ENCODE results near the gene OR13C9. TPM values are rescaled to one million over a fixed set of nuclear protein-coding genes. Genes with fewer than 3 reads are reported as not detected.
"Not testable (repeated sequence)": the region's sequence is repeated elsewhere in the genome, so short reads cannot be mapped to it uniquely, and the experiment has no call there.

OR13C9 gene
- polyA plus RNA-seq, 4 donors = not detected

GRCh38 chr9:104605527-104605926, 12.5 kb downstream of the OR13C9 start, which contains the start of gene OR13C2:
Gene OR13C2, minus strand, starts transcription at chr9:104605627. Its CDS starts 0 bp downstream, at chr9:104605627.
- H3K4me1 ChIP-seq (ENCODE audit: control insufficient read depth in 3 of 3, insufficient read depth in 2 of 3, low read depth in 1 of 3, low read length in 2 of 3); H3K36me3 ChIP-seq (ENCODE audit: control insufficient read depth in 3 of 3, insufficient read depth in 2 of 3, low read depth in 1 of 3, low read length in 3 of 3); H3K27ac ChIP-seq (ENCODE audit: low read depth in 1 of 3, low read length in 2 of 3); H3K9me3 ChIP-seq (ENCODE audit: control insufficient read depth in 2 of 2, insufficient read depth in 1 of 2, low read depth in 1 of 2, low read length in 1 of 2); H3K27me3 ChIP-seq (ENCODE audit: control insufficient read depth in 3 of 3, insufficient read depth in 3 of 3, low read length in 3 of 3); FAIRE-seq; H3K4me3 ChIP-seq (ENCODE audit: low read depth in 1 of 3, low read length in 3 of 3); DNase-seq: not testable (repeated sequence)
- WGBS, 3 donors = 43 to 50% (median 50%) methylated on average over 1 of the region's 1 CpG

- H3K27me3 ChIP-seq (ENCODE audit: control insufficient read depth in 3 of 3, insufficient read depth in 3 of 3, low read length in 3 of 3) = no peaks in the 10 kb centered on the region
- H3K27ac ChIP-seq (ENCODE audit: low read depth in 1 of 3, low read length in 2 of 3) = no peak overlapping the region
- H3K9me3 ChIP-seq (ENCODE audit: control insufficient read depth in 2 of 2, insufficient read depth in 1 of 2, low read depth in 1 of 2, low read length in 1 of 2) = no peaks in the 10 kb centered on the region
- H3K4me1 ChIP-seq (ENCODE audit: control insufficient read depth in 3 of 3, insufficient read depth in 2 of 3, low read depth in 1 of 3, low read length in 2 of 3) = no peaks in the 10 kb centered on the region
- DNase-seq = no peak
- FAIRE-seq = no peak
- 67 to 72% (median 68%) methylated on average over 3 of the region's 3 CpGs for WGBS, 3 donors
- H3K4me3 ChIP-seq (ENCODE audit: low read depth in 1 of 3, low read length in 3 of 3) = no peak overlapping the region
- H3K36me3 ChIP-seq (ENCODE audit: control insufficient read depth in 3 of 3, insufficient read depth in 2 of 3, low read depth in 1 of 3, low read length in 3 of 3) = no peaks in the 10 kb centered on the region
These were observed 13.2 kb downstream of the OR13C9 start for GRCh38 chr9:104604801-104605200.

DNA sequence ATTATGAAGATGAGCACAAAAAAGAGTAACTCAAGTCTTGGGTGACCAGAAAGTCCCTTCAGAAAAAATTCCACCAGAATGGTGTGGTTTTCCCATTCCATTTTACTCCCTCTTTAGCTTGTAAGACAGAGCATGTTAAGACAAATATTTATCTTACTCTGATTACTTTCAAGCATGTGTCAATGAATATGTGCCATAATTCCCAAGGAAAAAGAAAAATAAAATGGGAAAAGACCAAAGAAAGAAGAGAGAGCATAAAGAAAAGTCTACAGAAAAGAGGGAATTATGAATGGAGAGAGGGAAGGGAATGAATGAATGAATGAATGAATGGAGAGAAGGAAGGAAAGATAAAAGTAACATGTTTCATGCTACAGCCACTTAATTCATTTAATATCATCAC, 18.7 kb downstream of the OR13C9 start, which contains the start of gene OR13C5:
Gene OR13C5 (minus strand): TSS at position 101 of the 400 bp plus-strand sequence. CDS start 0 bp downstream, at position 101.
- FAIRE-seq; H3K4me3 ChIP-seq (ENCODE audit: low read depth in 1 of 3, low read length in 3 of 3); H3K27ac ChIP-seq (ENCODE audit: low read depth in 1 of 3, low read length in 2 of 3); H3K4me1 ChIP-seq (ENCODE audit: control insufficient read depth in 3 of 3, insufficient read depth in 2 of 3, low read depth in 1 of 3, low read length in 2 of 3); H3K9me3 ChIP-seq (ENCODE audit: control insufficient read depth in 2 of 2, insufficient read depth in 1 of 2, low read depth in 1 of 2, low read length in 1 of 2); H3K36me3 ChIP-seq (ENCODE audit: control insufficient read depth in 3 of 3, insufficient read depth in 2 of 3, low read depth in 1 of 3, low read length in 3 of 3); H3K27me3 ChIP-seq (ENCODE audit: control insufficient read depth in 3 of 3, insufficient read depth in 3 of 3, low read length in 3 of 3); DNase-seq: not testable (repeated sequence)

DNA sequence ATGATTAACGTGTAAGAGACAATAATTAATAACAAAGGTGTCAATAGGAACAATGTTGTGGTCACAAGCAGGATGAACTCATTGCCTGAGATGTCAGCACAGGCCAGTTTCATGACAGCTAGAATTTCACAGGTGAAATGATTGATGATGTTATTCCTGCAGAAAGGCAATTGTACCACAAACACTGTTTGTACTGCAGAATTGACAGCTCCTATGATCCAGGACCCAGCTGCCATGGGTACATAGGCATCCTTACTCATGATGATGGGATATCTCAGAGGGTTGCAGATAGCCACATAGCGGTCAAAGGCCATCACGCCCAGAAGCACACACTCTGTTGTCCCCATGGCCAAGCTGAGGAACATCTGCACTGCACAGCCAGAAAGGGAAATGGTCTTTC, 19.3 kb downstream of the OR13C9 start:
- DNase-seq; H3K9me3 ChIP-seq (ENCODE audit: control insufficient read depth in 2 of 2, insufficient read depth in 1 of 2, low read depth in 1 of 2, low read length in 1 of 2); FAIRE-seq; H3K27ac ChIP-seq (ENCODE audit: low read depth in 1 of 3, low read length in 2 of 3); H3K27me3 ChIP-seq (ENCODE audit: control insufficient read depth in 3 of 3, insufficient read depth in 3 of 3, low read length in 3 of 3); H3K4me1 ChIP-seq (ENCODE audit: control insufficient read depth in 3 of 3, insufficient read depth in 2 of 3, low read depth in 1 of 3, low read length in 2 of 3); H3K36me3 ChIP-seq (ENCODE audit: control insufficient read depth in 3 of 3, insufficient read depth in 2 of 3, low read depth in 1 of 3, low read length in 3 of 3); H3K4me3 ChIP-seq (ENCODE audit: low read depth in 1 of 3, low read length in 3 of 3): not testable (repeated sequence)
- WGBS, 3 donors = 46 to 73% (median 72%) methylated on average over 1 to 3 of the region's 3 CpGs

GRCh38 chr9:104589626-104590025, 28.4 kb downstream of the OR13C9 start:
- H3K4me3 ChIP-seq (ENCODE audit: low read depth in 1 of 3, low read length in 3 of 3) = no peak overlapping the region
- no peaks in the 10 kb centered on the region for H3K27me3 ChIP-seq (ENCODE audit: control insufficient read depth in 3 of 3, insufficient read depth in 3 of 3, low read length in 3 of 3)
- no peaks in the 10 kb centered on the region for H3K4me1 ChIP-seq (ENCODE audit: control insufficient read depth in 3 of 3, insufficient read depth in 2 of 3, low read depth in 1 of 3, low read length in 2 of 3)
- 0 to 61% (median 22%) methylated on average over 1 of the region's 1 CpG for WGBS, 3 donors
- H3K36me3 ChIP-seq (ENCODE audit: control insufficient read depth in 3 of 3, insufficient read depth in 2 of 3, low read depth in 1 of 3, low read length in 3 of 3) = no peaks in the 10 kb centered on the region
- H3K9me3 ChIP-seq (ENCODE audit: control insufficient read depth in 2 of 2, insufficient read depth in 1 of 2, low read depth in 1 of 2, low read length in 1 of 2) = no peaks in the 10 kb centered on the region
- H3K27ac ChIP-seq (ENCODE audit: low read depth in 1 of 3, low read length in 2 of 3) = no peak overlapping the region
- FAIRE-seq (no peak), DNase-seq (no peak)

DNA sequence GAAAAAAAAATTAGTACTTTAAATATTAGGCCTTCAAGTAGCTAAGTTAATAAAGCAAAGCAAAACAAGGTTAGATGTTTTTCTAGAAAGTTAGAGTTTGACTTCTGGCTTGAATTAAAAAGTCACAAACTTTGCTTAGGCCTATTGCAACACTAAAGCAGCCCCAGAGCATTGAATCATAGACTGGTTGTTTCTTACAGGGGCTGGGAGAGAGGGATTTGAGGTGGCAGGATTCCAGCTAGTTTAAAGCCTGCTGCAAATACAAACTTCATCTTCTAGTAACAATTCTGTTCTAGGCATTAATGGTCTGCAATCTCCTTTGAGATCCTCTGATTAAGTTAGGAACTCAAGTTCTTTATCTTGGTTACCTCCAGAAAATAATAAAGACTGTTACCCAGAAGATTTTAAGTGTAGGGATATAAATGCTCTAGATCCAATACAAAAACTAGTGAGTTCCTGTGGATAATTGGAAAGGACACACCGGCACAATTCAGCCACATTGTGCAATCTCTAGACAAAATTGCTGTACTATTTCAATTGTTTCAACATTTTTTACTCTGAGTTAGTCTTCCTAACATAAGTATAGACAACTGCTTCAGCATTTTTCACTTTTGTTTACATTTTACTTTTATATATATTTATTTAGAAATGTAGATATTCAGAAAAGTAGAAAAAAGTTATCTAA, 31.4 kb downstream of the OR13C9 start:
- FAIRE-seq = no peak
- Histone ChIP-seq H3K9me3 (ENCODE audit: control insufficient read depth in 2 of 2, insufficient read depth in 1 of 2, low read depth in 1 of 2, low read length in 1 of 2) (no peaks in the 10 kb centered on the region), H3K4me3 (ENCODE audit: low read depth in 1 of 3, low read length in 3 of 3) (no peak overlapping the region), H3K27me3 (ENCODE audit: control insufficient read depth in 3 of 3, insufficient read depth in 3 of 3, low read length in 3 of 3) (no peaks in the 10 kb centered on the region), H3K36me3 (ENCODE audit: control insufficient read depth in 3 of 3, insufficient read depth in 2 of 3, low read depth in 1 of 3, low read length in 3 of 3) (no peaks in the 10 kb centered on the region), H3K27ac (ENCODE audit: low read depth in 1 of 3, low read length in 2 of 3) (no peak overlapping the region), H3K4me1 (ENCODE audit: control insufficient read depth in 3 of 3, insufficient read depth in 2 of 3, low read depth in 1 of 3, low read length in 2 of 3) (no peaks in the 10 kb centered on the region)
- WGBS, 3 donors = 0 to 73% (median 64%) methylated on average over 1 of the region's 1 CpG
- no peak for DNase-seq

GRCh38 chr9:104580562-104580961, 37.4 kb downstream of the OR13C9 start:
- no peaks in the 10 kb centered on the region for H3K27me3 ChIP-seq (ENCODE audit: control insufficient read depth in 3 of 3, insufficient read depth in 3 of 3, low read length in 3 of 3)
- H3K27ac ChIP-seq (ENCODE audit: low read depth in 1 of 3, low read length in 2 of 3) = no peak overlapping the region
- FAIRE-seq = no peak
- H3K9me3 ChIP-seq (ENCODE audit: control insufficient read depth in 2 of 2, insufficient read depth in 1 of 2, low read depth in 1 of 2, low read length in 1 of 2) = no peaks in the 10 kb centered on the region
- H3K36me3 ChIP-seq (ENCODE audit: control insufficient read depth in 3 of 3, insufficient read depth in 2 of 3, low read depth in 1 of 3, low read length in 3 of 3) = no peaks in the 10 kb centered on the region
- DNase-seq = no peak
- WGBS, 3 donors = 69 to 83% (median 81%) methylated on average over 1 of the region's 1 CpG
- H3K4me1 ChIP-seq (ENCODE audit: control insufficient read depth in 3 of 3, insufficient read depth in 2 of 3, low read depth in 1 of 3, low read length in 2 of 3) = no peaks in the 10 kb centered on the region
- H3K4me3 ChIP-seq (ENCODE audit: low read depth in 1 of 3, low read length in 3 of 3) = no peak overlapping the region

- H3K27me3 ChIP-seq (ENCODE audit: control insufficient read depth in 3 of 3, insufficient read depth in 3 of 3, low read length in 3 of 3) = no peaks in the 10 kb centered on the region
- FAIRE-seq (no peak), DNase-seq (no peak)
- no peaks in the 10 kb centered on the region for H3K4me1 ChIP-seq (ENCODE audit: control insufficient read depth in 3 of 3, insufficient read depth in 2 of 3, low read depth in 1 of 3, low read length in 2 of 3)
- no peaks in the 10 kb centered on the region for H3K9me3 ChIP-seq (ENCODE audit: control insufficient read depth in 2 of 2, insufficient read depth in 1 of 2, low read depth in 1 of 2, low read length in 1 of 2)
- no peak overlapping the region for H3K4me3 ChIP-seq (ENCODE audit: low read depth in 1 of 3, low read length in 3 of 3)
- WGBS, 3 donors = 79 to 83% (median 80%) methylated on average over 5 of the region's 5 CpGs
- H3K36me3 ChIP-seq (ENCODE audit: control insufficient read depth in 3 of 3, insufficient read depth in 2 of 3, low read depth in 1 of 3, low read length in 3 of 3) = no peaks in the 10 kb centered on the region
- no peak overlapping the region for H3K27ac ChIP-seq (ENCODE audit: low read depth in 1 of 3, low read length in 2 of 3)
These were observed 40.7 kb downstream of the OR13C9 start for GRCh38 chr9:104577263-104577662.

DNA sequence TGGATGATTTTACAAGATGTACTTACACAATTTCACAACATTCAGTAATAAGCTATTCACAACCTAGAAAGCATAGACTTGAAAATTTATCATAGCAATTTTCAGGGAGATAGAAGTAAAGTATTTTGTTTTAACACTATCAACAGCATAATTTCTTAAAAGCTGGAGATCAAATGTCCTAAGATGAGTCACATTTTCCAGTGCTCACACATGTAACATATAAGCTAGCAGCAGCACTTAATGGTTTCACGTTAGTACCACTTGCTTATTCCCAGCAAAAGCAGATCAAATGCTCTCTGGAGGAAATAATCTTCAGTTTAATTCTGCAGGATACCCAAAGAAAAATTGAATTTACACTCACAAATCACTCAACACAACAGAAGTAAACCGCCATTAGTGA, 42.5 kb downstream of the OR13C9 start:
- Histone ChIP-seq H3K4me1 (ENCODE audit: control insufficient read depth in 3 of 3, insufficient read depth in 2 of 3, low read depth in 1 of 3, low read length in 2 of 3) (no peaks in the 10 kb centered on the region), H3K9me3 (ENCODE audit: control insufficient read depth in 2 of 2, insufficient read depth in 1 of 2, low read depth in 1 of 2, low read length in 1 of 2) (peaks cover 0 to 2% of the 10 kb centered on the region in 2 donors), H3K4me3 (ENCODE audit: low read depth in 1 of 3, low read length in 3 of 3) (no peak overlapping the region), H3K27me3 (ENCODE audit: control insufficient read depth in 3 of 3, insufficient read depth in 3 of 3, low read length in 3 of 3) (no peaks in the 10 kb centered on the region), H3K36me3 (ENCODE audit: control insufficient read depth in 3 of 3, insufficient read depth in 2 of 3, low read depth in 1 of 3, low read length in 3 of 3) (no peaks in the 10 kb centered on the region), H3K27ac (ENCODE audit: low read depth in 1 of 3, low read length in 2 of 3) (no peak overlapping the region)
- no peak for FAIRE-seq
- WGBS, 3 donors = 67 to 80% (median 74%) methylated on average over 2 of the region's 2 CpGs
- DNase-seq = no peak
